ENCODE data around the gene CRTAC1. TPM values are rescaled to one million over a fixed set of nuclear protein-coding genes. Genes with fewer than 3 reads are reported as not detected.

Gene CRTAC1
- total and polyA plus RNA-seq, 9 of the 15 experiments (the other 6 are each of a cell fraction or from before 2014, with no cell fraction given): not detected

DNA sequence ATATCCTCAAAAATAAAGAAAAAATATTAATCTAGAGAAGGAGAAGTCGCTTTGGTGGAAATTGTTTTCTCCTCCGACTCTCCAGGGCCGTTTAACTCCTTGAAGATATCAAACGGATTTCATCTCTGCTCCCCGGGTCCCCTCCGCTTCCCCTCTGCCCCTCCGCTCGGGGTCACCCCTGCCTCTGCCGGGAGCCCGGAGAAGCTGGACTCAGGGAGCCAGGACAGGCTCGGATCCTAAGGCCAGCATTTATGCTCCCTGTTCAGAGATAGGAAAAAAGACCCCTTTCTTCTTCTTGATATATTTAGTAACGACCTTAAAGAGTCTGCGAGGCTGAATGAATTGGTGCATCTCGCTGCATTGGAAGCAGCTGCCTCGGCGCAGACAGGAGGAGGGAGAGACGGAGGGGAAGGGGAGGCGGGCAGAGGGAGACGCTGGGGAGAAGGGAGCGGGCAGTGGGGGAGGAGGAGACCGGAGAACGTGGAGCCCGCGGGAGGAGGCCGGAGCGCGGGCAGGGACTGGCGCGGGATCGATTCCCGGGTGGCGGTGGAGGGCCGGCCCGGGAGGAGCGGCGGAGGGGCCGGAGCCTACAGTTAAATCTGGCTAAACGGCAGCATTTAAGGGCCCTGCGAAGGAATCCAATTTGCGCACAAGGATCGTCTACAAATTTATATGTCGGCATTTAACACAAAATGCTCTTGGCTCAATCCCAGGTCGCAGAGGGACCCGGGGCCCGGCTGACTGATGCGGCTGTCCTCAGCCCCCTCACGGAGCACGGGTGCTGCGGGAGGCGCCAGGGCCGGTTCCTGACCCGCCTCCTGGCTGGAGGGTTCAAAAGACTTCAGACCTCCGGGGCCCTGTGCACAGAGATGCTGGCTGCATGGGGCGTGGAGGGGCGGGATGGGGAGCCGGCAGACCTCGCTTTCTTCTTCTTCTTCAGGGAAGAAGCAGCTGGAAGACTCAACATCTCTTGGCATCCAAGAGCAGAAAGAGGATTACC, 55.6 kb downstream of the CRTAC1 start:
- Histone ChIP-seq H3K79me2 (ENCODE audit: control insufficient read depth, insufficient read depth, low read length) (no peaks in the 10 kb centered on the region), H4K20me1 (replicated peaks; ENCODE audit: control insufficient read depth, insufficient read depth, low read length) (no peaks in the 10 kb centered on the region), H3K9me1 (ENCODE audit: control insufficient read depth, insufficient read depth, low read length) (no peaks in the 10 kb centered on the region), H3K27ac (ENCODE audit: extremely low read depth, low read depth, low read length) (no peak overlapping the region), H3K4me3 (no peak overlapping the region), H3K9me3 (replicated peaks; ENCODE audit: control insufficient read depth, insufficient read depth, low read depth, low read length) (no peaks in the 10 kb centered on the region), H3K27me3 (ENCODE audit: control insufficient read depth in 2 of 2, insufficient read depth in 2 of 2, low read length in 2 of 2) (peaks cover 10 to 49% of the 10 kb centered on the region in 2 experiments; a peak in 3 of 5 replicates), H3K4me2 (ENCODE audit: insufficient read depth, low read length) (no peak overlapping the region), H2AFZ (ENCODE audit: low read depth, low read length) (no peak overlapping the region), H3K4me1 (replicated peaks in 1 of 2; ENCODE audit: control insufficient read depth in 2 of 2, insufficient read depth in 2 of 2, low read length in 2 of 2) (peaks cover 0 to 5% of the 10 kb centered on the region in 2 experiments; a peak in 1 of 5 replicates), H3K9ac (ENCODE audit: insufficient read depth in 1 of 2, low read depth in 2 of 2, low read length in 2 of 2) (no peak overlapping the region), H3K36me3 (ENCODE audit: control insufficient read depth, insufficient read depth, low read length) (no peaks in the 10 kb centered on the region)
- CTCF ChIA-PET (ENCODE audit: low intra/inter-chr PET ratio): no interaction called here
- DNase-seq (ENCODE audit: extremely low read depth in 1 of 4, low spot score in 3 of 4) (no peak), FAIRE-seq (no peak), ATAC-seq (no peak)
- TF ChIP-seq, protein P1, sequence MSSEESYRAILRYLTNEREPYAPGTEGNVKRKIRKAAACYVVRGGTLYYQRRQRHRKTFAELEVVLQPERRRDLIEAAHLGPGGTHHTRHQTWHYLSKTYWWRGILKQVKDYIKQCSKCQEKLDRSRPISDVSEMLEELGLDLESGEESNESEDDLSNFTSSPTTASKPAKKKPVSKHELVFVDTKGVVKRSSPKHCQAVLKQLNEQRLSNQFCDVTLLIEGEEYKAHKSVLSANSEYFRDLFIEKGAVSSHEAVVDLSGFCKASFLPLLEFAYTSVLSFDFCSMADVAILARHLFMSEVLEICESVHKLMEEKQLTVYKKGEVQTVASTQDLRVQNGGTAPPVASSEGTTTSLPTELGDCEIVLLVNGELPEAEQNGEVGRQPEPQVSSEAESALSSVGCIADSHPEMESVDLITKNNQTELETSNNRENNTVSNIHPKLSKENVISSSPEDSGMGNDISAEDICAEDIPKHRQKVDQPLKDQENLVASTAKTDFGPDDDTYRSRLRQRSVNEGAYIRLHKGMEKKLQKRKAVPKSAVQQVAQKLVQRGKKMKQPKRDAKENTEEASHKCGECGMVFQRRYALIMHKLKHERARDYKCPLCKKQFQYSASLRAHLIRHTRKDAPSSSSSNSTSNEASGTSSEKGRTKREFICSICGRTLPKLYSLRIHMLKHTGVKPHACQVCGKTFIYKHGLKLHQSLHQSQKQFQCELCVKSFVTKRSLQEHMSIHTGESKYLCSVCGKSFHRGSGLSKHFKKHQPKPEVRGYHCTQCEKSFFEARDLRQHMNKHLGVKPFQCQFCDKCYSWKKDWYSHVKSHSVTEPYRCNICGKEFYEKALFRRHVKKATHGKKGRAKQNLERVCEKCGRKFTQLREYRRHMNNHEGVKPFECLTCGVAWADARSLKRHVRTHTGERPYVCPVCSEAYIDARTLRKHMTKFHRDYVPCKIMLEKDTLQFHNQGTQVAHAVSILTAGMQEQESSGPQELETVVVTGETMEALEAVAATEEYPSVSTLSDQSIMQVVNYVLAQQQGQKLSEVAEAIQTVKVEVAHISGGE (CRISPR knock-in tag; IDR thresholded peaks at IDR 0.05): no peak
- TF ChIP-seq SIX5 (IDR thresholded peaks at IDR 0.05; ENCODE audit: borderline replicate concordance in 1 of 2, insufficient read depth in 1 of 2, low read depth in 1 of 2, low read length in 2 of 2): no peak
- TF ChIP-seq THRAP3 (IDR thresholded peaks at IDR 0.05; ENCODE audit: borderline replicate concordance): no peak
- TF ChIP-seq SIN3B (IDR thresholded peaks at IDR 0.05; ENCODE audit: low read depth): no peak
- no peak for TF ChIP-seq NFATC3 (IDR thresholded peaks at IDR 0.05)
- no peak for TF ChIP-seq JUN (IDR thresholded peaks at IDR 0.05; ENCODE audit: borderline replicate concordance, low read depth, low read length)
- TF ChIP-seq JUN (CRISPR knock-in tag; IDR thresholded peaks at IDR 0.05; ENCODE audit: borderline replicate concordance): no peak
- TF ChIP-seq, protein P2, sequence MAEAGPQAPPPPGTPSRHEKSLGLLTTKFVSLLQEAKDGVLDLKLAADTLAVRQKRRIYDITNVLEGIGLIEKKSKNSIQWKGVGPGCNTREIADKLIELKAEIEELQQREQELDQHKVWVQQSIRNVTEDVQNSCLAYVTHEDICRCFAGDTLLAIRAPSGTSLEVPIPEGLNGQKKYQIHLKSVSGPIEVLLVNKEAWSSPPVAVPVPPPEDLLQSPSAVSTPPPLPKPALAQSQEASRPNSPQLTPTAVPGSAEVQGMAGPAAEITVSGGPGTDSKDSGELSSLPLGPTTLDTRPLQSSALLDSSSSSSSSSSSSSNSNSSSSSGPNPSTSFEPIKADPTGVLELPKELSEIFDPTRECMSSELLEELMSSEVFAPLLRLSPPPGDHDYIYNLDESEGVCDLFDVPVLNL (CRISPR knock-in tag; IDR thresholded peaks at IDR 0.05; ENCODE audit: low read depth): no peak
- no peak for TF ChIP-seq BRD4 (IDR thresholded peaks at IDR 0.05)
- TF ChIP-seq MECOM (CRISPR knock-in tag; IDR thresholded peaks at IDR 0.05): no peak
- TF ChIP-seq RHOXF2B (CRISPR knock-in tag; conservative IDR thresholded peaks at IDR 0.05): no peak
- TF ChIP-seq PTRF (tag; IDR thresholded peaks at IDR 0.05): no peak
- in situ Hi-C loops (cut with MboI): no loop called here
- intact Hi-C loops (cut with micrococcal nuclease): no loop called here
- 2% methylated on average over 16 of the region's 57 CpGs for WGBS (ENCODE audit: insufficient coverage, low coverage, missing lambda C conversion rate)
- BruUV-seq (replicated peaks): no TSS peak
- POLR2A ChIA-PET: no interaction called here
